CD14-positive monocyte (primary cell): Measurements from ENCODE around the gene SNAI1. TPM values are rescaled to one million over a fixed set of nuclear protein-coding genes. Genes with fewer than 3 reads are reported as not detected.

Source experiments
- DNase-seq, 3 donors: peaks; one replicate each; pipeline ENCODE4 v3.0.0-alpha.2; 2011 to 2022
- H2AFZ ChIP-seq: 2 replicates; pipeline ENCODE4 v1.6.0; 2012; ENCODE audit warnings: mild to moderate bottlenecking, low read depth, low read length, inconsistent platforms; ENCODE audit not compliant: insufficient read depth, poor library complexity, severe bottlenecking
- H3K27ac ChIP-seq, 2 donors: 1 replicate in 1 of 2; 2 replicates in 1 of 2; pipeline ENCODE4 v1.5.1; 2012 to 2013; ENCODE audit warnings: low read length in 2 of 2, control low read depth in 1 of 2, inconsistent platforms in 1 of 2, low read depth in 1 of 2, mild to moderate bottlenecking in 1 of 2
- H3K27me3 ChIP-seq, 2 donors: one replicate each; pipeline versions ENCODE4 v1.6.0 to v1.6.1; 2011 to 2013; ENCODE audit warnings: low read length in 2 of 2; ENCODE audit not compliant: control insufficient read depth in 2 of 2, insufficient read depth in 2 of 2
- H3K36me3 ChIP-seq, 2 donors: replicated peaks in 1 of 2; 1 replicate in 1 of 2; 2 replicates in 1 of 2; pipeline versions ENCODE4 v1.5.1 to v1.6.1; 2012 to 2013; ENCODE audit warnings: low read length in 2 of 2, control low read depth in 1 of 2, inconsistent platforms in 1 of 2, mild to moderate bottlenecking in 1 of 2; ENCODE audit not compliant: insufficient read depth in 2 of 2, control insufficient read depth in 1 of 2
- H3K4me1 ChIP-seq, 2 donors: 1 replicate in 1 of 2; 2 replicates in 1 of 2; pipeline versions ENCODE4 v1.5.1 to v1.6.1; 2012 to 2013; ENCODE audit warnings: low read length in 2 of 2, control low read depth in 1 of 2, inconsistent platforms in 1 of 2, mild to moderate bottlenecking in 1 of 2, moderate library complexity in 1 of 2; ENCODE audit not compliant: insufficient read depth in 2 of 2, control insufficient read depth in 1 of 2
- H3K4me2 ChIP-seq: replicated peaks from 2 replicates; pipeline ENCODE3; 2012; ENCODE audit warnings: low read length, moderate library complexity, mild to moderate bottlenecking; ENCODE audit not compliant: poor library complexity, severe bottlenecking; ENCODE audit errors: extremely low read depth
- H3K4me3 ChIP-seq, 3 experiments: fragments of 200-600 bp in 1 of 3; sonication (generic) in 1 of 3; replicated peaks in 1 of 3; 1 replicate in 2 of 3; 2 replicates in 1 of 3; pipeline ENCODE4 v1.5.1; 2011 to 2013; ENCODE audit warnings: low read length in 3 of 3, mild to moderate bottlenecking in 3 of 3, control low read depth in 2 of 3, low read depth in 2 of 3, inconsistent platforms in 1 of 3, moderate library complexity in 1 of 3
- H3K79me2 ChIP-seq: 2 replicates; pipeline ENCODE4 v1.6.0; 2012; ENCODE audit warnings: mild to moderate bottlenecking, control low read depth, inconsistent platforms, low read length, moderate library complexity; ENCODE audit not compliant: insufficient read depth
- H3K9ac ChIP-seq: 2 replicates; pipeline ENCODE4 v1.6.0; 2017; ENCODE audit warnings: low read length, mild to moderate bottlenecking; ENCODE audit not compliant: insufficient read depth, poor library complexity, severe bottlenecking
- H3K9me3 ChIP-seq, 2 donors: replicated peaks in 1 of 2; 1 replicate in 1 of 2; 2 replicates in 1 of 2; pipeline versions ENCODE4 v1.5.1 to v1.6.1; 2012 to 2013; ENCODE audit warnings: low read length in 2 of 2, control low read depth in 1 of 2; ENCODE audit not compliant: control insufficient read depth in 1 of 2, insufficient read depth in 1 of 2
- H4K20me1 ChIP-seq: 2 replicates; pipeline ENCODE4 v1.6.0; 2012; ENCODE audit warnings: mild to moderate bottlenecking, low read length, control low read depth, moderate library complexity; ENCODE audit not compliant: insufficient read depth
- H3K27ac Mint-ChIP-seq, 7 donors: one replicate each; pipeline ENCODE4 v1.8.0; 2020; ENCODE audit warnings: mild to moderate bottlenecking in 7 of 7, mixed read lengths in 7 of 7, moderate library complexity in 6 of 7, inconsistent platforms in 2 of 7
- H3K27me3 Mint-ChIP-seq, 3 donors: one replicate each; pipeline ENCODE4 v1.8.0; 2021 to 2022; ENCODE audit warnings: low read depth in 3 of 3, mild to moderate bottlenecking in 3 of 3, mixed read lengths in 3 of 3, moderate library complexity in 3 of 3, inconsistent platforms in 1 of 3
- H3K36me3 Mint-ChIP-seq, 2 donors: one replicate each; pipeline ENCODE4 v1.8.0; 2020; ENCODE audit warnings: mixed read lengths in 2 of 2, inconsistent platforms in 1 of 2, mild to moderate bottlenecking in 1 of 2
- H3K4me1 Mint-ChIP-seq: one replicate; pipeline ENCODE4 v1.8.0; 2020; ENCODE audit warnings: mild to moderate bottlenecking, mixed read lengths
- H3K4me3 Mint-ChIP-seq, 2 donors: one replicate each; pipeline ENCODE4 v1.8.0; 2020; ENCODE audit warnings: mild to moderate bottlenecking in 2 of 2, mixed read lengths in 2 of 2, moderate library complexity in 1 of 2
- H3K9me3 Mint-ChIP-seq, 7 donors: one replicate each; pipeline ENCODE4 v1.8.0; 2020 to 2022; ENCODE audit warnings: mixed read lengths in 7 of 7, mild to moderate bottlenecking in 6 of 7, moderate library complexity in 6 of 7, inconsistent platforms in 2 of 7
- CTCF ChIP-seq: fragments of 200-600 bp; IDR thresholded peaks from one replicate; pipeline ENCODE4 v1.8.0; 2022; ENCODE audit warnings: antibody characterized with exemption, mild to moderate bottlenecking
- WGBS: methylation state at CpG from one replicate; pipeline ENCODE4 v1.1.5; 2013; ENCODE audit warnings: missing lambda C conversion rate; ENCODE audit not compliant: insufficient coverage; 5-methylcytosine and 5-hydroxymethylcytosine counted together
- intact Hi-C, 2 donors: fragments of 100-400 bp; cut with micrococcal nuclease; formaldehyde crosslinking; loops; one replicate each; pipeline versions ENCODE4 v1.15.0 to v1.15.1; 2023
- polyA plus RNA-seq, 3 donors: library from polyadenylated mRNA; depleted of rRNA in 1 of 3; unstranded in 2 of 3; stranded (reverse) in 1 of 3; fragments of 300-500 nt in 2 of 3; fragments of >200 nt in 1 of 3; fragmentation: Illumina TruSeq in 2 of 3; gene quantifications; 1 replicate in 2 of 3; 2 replicates in 1 of 3; pipeline ENCODE4 v1.2.3, GENCODE V29; 2012 to 2021

SNAI1 gene
- polyA plus RNA-seq, 3 donors, result 2.4 to 181 (median 2.6) TPM

GRCh38 chr20:49970498-49970897 is 12.3 kb upstream of the SNAI1 start:
- no peak for TF ChIP-seq CTCF
- H3K4me1 ChIP-seq, result peaks cover 7 to 8% of the 10 kb centered on the region in 2 donors
- WGBS, result 100% methylated on average over 5 of the region's 8 CpGs
- Mint-ChIP-seq H3K27ac (no peak overlapping the region), H3K9me3 (no peaks in the 10 kb centered on the region), H3K4me1 (peaks cover 10% of the 10 kb centered on the region), H3K27me3 (peaks cover 0 to 5% (median 0%) of the 10 kb centered on the region in 3 donors), H3K36me3 (no peaks in the 10 kb centered on the region), H3K4me3 (no peak overlapping the region)
- H2AFZ ChIP-seq, result no peak overlapping the region
- no peak overlapping the region for H3K4me3 ChIP-seq
- no peak for DNase-seq
- H3K9me3 ChIP-seq, result no peaks in the 10 kb centered on the region
- no peaks in the 10 kb centered on the region for H3K79me2 ChIP-seq
- H3K36me3 ChIP-seq, result no peaks in the 10 kb centered on the region
- intact Hi-C loops, result loop anchor here in 1 of 2 donors (10.0 kb wide), 1 partner anchor 614 kb away; no protein-coding TSS in a partner anchor
- H3K9ac ChIP-seq, result no peak overlapping the region
- no peaks in the 10 kb centered on the region for H3K27me3 ChIP-seq
- H3K4me2 ChIP-seq, result no peak overlapping the region
- H4K20me1 ChIP-seq, result peaks cover 4% of the 10 kb centered on the region
- no peak overlapping the region for H3K27ac ChIP-seq

- no peak overlapping the region for H3K9ac ChIP-seq
- H3K27ac Mint-ChIP-seq, result no peak overlapping the region
- 100% methylated on average over 2 of the region's 4 CpGs for WGBS
- no peak overlapping the region for H3K4me3 Mint-ChIP-seq
- H3K4me2 ChIP-seq, result no peak overlapping the region
- no peaks in the 10 kb centered on the region for H4K20me1 ChIP-seq
- no peaks in the 10 kb centered on the region for H3K36me3 ChIP-seq
- no peaks in the 10 kb centered on the region for H3K4me1 Mint-ChIP-seq
- H3K36me3 Mint-ChIP-seq, result no peaks in the 10 kb centered on the region
- H3K27me3 Mint-ChIP-seq, result peaks cover 0 to 11% (median 0%) of the 10 kb centered on the region in 3 donors
- no peak overlapping the region for H2AFZ ChIP-seq
- H3K79me2 ChIP-seq, result no peaks in the 10 kb centered on the region
- H3K9me3 Mint-ChIP-seq, result no peaks in the 10 kb centered on the region
- no peaks in the 10 kb centered on the region for H3K27me3 ChIP-seq
- H3K27ac ChIP-seq, result no peak overlapping the region
- no peak for DNase-seq
- intact Hi-C loops, result loop anchor here in 1 of 2 donors (10.0 kb wide), 1 partner anchor 611 kb away; no protein-coding TSS in a partner anchor
- peaks cover 0 to 3% of the 10 kb centered on the region in 2 donors for H3K4me1 ChIP-seq
- no peak overlapping the region for H3K4me3 ChIP-seq
- no peak for TF ChIP-seq CTCF
- H3K9me3 ChIP-seq, result no peaks in the 10 kb centered on the region
These were observed 8.8 kb upstream of the SNAI1 start for GRCh38 chr20:49973981-49974380.
